HG02852 (cell line): ENCODE measurements around the gene ANK3.
A peak's percentile ranks its signal among the peaks of the same experiment; 100 is the strongest.

Experiments
- ATAC-seq: cut with Tn5 transposase; IDR thresholded peaks from one replicate; pipeline ENCODE4 v1.9.1; 2021; ENCODE audit warnings: mild to moderate bottlenecking, moderate library complexity; ENCODE audit not compliant: unreplicated experiment

The ANK3 gene

DNA sequence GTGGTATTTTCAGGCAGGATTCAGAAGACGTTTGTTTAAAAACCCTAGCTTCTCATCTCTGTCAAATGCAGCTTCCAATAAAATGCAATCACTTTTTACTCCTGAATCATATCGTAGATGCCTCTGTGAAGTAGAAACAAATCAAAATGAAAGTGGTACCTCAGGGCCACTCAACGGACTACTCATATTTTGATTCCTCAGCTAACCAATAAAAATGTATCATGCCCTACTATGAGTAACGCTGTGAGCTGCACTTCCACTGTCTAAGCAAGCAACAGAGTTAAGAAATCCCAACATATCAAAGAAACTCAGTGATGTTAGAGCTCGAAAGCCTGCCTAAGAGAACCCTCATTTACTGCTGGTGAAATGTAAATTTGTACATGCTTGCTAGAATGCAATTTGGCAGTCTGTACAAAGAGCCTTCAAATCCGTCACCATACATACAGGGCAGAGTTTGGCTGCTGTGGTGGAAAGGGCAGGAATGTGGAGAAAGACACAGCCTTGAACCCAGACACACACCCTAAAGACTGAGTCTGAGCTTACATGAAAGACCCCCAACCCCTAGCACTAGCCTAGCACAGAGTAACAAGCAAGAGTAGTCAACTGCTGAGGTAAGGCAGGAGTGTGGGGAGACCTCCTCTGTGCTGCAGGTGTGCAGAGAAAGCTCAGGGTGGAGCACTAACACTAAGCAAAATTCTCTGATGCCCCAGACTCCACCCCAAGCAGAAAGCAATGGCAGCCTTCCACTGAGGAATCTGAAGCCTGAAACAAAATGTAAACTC, 151.5 kb downstream of the ANK3 start:
- peak; percentile 51 for ATAC-seq

DNA sequence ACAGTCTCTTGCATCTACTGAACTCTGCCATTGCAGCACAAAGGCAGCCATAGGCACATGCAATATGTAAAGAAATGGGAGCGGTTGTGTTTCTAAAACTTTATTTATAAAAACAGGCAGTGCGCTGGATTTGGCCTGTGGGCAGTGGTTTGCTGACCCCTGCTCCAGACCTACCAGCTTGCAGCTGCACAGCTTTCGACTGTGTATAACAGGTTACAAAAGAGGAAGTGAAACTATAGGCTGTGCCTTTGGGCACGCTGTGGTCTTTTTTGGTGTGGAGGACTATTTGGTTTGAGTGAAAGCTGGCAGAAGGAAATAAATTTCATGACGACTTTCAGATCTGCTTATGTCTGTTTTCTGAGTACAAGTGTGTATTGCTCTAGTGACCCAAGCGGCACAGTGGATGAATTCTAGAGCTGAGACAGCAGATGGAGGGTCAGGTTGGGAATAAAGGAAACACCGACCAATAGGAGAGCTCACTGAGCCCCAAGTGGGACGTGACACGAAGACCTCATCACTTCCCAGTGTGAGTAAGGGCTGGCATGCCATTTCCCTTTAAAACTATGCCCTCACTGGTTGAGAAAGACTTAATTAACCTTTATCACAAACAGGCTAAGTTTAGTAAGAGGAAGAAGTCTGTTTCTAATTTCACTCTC, 152.7 kb downstream of the ANK3 start:
- ATAC-seq: peak; percentile 92

GRCh38 chr10:60235001-60235400, 154.7 kb downstream of the ANK3 start:
- ATAC-seq: no peak

- no peak for ATAC-seq
Measured at GRCh38 chr10:60234551-60234950, 155.1 kb downstream of the ANK3 start.

- no peak for ATAC-seq
Measured at GRCh38 chr10:60230892-60231291, 158.8 kb downstream of the ANK3 start.

DNA sequence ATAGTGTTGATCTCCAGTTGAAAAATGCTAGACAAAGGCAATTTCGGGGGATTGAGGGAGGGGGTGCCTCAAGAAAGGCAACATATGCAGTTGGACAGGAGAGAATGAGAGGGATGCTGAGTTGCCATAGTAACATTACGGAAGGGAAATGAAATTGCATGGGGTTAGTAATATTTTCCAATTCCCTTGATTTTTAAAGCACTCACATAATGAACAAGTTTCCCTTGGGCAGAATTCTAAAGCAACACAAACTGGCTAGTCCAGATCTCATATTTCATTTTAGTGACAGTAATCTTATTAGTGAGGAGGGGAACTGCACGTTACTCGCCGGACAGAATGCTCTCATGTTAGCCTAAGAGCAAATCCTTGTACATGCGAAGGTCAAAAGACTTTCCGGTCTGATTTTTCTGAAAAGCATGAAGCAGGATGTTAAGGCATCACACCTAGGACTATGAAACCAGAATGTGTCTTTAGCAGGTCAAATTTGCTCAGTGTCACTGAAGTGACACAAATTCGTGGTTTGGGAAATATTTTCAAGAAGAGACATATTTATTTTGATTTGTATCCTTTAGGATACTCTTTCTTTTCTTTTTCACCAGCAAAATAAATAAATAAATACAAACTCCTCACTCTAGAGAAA, 165.5 kb downstream of the ANK3 start:
- no peak for ATAC-seq

DNA sequence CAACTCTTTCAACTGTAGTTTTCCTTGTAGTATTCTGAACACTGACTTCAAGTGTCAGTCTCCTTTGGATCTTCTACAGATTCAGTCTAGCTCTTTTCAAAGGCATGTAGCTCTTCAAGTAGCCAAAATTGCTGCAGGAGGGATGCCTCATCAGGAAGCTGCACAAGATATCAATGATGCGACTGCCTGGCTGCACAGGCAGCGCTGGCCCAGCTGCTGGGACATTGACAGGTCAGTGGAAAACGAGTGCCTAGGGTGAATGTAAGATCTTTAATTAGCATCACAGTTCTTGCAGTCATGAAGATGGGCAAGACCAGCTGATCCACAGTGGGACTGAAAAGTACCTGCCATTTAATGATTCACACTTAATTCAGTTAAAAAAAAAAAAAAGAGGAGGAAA, 167.6 kb downstream of the ANK3 start:
- ATAC-seq: no peak

GRCh38 chr10:60212195-60212594, 177.5 kb downstream of the ANK3 start:
- ATAC-seq: no peak

GRCh38 chr10:60209874-60210570, 179.7 kb downstream of the ANK3 start:
- ATAC-seq: no peak

GRCh38 chr10:60208676-60209269, 180.9 kb downstream of the ANK3 start:
- ATAC-seq: no peak

GRCh38 chr10:60207894-60208293, 181.8 kb downstream of the ANK3 start:
- no peak for ATAC-seq

DNA sequence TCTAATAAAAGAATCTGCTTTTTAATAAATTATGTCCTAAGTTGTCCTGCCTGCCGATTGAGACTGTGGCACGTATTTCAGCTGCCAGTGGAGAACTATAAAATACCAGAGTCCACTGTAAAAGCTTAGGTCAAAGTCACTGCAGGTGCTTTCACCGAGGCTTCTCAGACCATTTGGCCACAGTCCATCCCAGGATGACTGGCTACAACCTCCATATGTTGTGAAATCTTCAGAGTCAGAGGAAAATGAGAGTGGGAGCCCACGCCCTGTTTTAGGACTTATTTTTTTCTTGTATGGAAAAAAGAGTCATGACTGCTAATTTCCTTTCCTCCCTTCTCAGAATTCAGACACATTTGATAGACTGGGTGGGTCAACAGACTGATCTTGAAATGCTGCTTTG, 182.9 kb downstream of the ANK3 start:
- no peak for ATAC-seq

GRCh38 chr10:60205741-60206140, 183.9 kb downstream of the ANK3 start:
- no peak for ATAC-seq

GRCh38 chr10:60203993-60204618, 185.6 kb downstream of the ANK3 start:
- ATAC-seq: no peak

GRCh38 chr10:60200682-60201053, 189.0 kb downstream of the ANK3 start:
- ATAC-seq: no peak

DNA sequence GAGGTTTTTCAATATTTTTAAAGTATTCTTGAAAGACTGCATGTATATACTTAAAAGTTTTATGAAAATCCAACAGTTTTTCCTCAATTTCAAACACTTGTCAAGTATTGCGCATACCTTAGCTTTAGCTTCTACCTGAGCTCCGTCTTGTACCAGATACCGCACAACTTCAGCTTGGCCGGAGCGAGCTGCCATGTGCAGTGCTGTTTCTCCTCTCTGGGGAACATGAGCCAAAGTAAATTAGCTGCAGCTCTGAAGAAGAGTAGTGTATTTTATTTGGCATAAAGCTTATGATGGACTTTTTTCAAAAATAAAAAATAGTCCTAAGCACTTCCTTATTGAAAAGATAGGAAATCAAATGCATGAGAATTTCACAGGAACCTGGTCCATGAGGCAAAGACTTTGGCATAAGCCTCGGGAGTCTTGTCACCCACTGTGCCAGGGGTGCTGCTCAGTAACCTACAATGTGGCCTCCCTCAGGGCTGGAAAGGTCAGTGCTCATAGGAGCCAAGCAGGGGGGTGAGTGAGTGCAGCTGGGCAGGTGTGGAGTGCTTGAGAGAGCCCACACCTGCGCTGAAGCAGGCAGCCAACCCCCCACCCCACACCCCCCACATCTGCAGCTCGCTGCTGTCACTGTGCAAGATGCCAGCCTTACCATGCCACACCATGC, 189.5 kb downstream of the ANK3 start:
- ATAC-seq: no peak

DNA sequence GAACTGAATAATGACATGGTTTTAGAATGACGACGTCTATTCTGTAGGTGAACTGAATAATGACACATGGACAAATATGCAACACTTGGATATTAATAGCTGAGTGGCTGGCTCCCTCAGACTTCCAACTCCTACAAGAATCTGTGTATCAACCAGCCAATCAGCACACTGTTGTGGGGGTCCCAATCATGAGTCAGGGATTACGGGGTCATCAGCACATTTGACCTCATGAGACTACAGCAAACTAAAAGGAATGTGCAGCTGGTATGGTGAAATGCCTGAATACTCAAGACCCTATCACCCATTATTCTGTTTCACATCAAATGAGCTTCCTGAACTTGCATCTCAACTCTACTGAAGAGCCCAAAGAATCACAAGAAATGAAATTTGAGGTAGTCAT, 192.5 kb downstream of the ANK3 start:
- no peak for ATAC-seq

DNA sequence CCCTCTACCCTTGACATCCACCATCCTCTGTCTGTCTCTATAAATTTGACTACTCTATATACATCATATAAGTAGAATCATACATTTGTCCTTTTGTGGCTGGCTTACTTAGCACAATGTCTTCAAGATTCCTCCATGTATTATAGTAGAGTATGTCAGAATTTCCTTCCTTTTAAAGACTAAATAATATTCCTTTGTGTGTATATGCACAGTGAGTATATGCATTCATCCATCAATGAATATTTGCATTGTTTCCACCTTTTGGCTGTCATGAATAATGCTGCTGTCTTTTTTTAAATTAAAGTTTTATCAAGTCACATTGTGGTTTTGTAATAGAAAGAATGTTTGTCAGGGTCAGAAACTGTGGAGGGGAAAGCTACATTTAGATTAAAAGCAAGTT, 195.3 kb downstream of the ANK3 start:
- ATAC-seq: no peak

GRCh38 chr10:60192946-60193345, 196.7 kb downstream of the ANK3 start:
- ATAC-seq: no peak

DNA sequence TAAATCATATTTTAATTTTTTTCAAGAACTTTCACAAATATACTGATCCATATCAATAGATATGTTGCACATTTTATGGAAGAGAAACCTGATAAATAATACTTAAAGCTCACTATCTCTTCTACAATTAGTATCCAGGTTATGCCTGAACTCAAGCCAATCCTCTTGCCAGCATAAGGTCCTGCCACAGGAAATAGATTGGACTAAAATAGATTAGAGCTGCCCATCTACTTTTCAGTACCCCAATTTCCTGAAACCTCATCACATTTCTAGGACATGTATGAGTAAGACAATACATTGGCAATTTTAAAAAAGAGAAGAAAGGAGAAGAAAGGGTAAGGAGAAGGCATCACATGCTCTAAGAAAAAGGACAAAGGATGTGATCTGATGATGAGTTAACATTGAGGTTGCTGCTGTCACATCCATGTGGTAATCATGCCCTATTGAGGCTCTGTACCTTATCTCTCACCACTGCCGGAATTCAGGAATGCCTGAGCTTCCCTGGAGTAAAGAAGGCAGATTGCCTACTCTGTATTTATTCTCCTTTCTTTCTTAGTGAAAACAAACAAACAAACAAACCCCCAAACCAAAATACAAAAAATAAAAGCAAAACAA, 199.7 kb downstream of the ANK3 start:
- no peak for ATAC-seq
